Fibroblast of mammary gland (primary cell): Measurements from ENCODE around the gene MRTFB.

Experiments
- DNase-seq: peaks from one replicate; pipeline ENCODE4 v3.0.0-alpha.2; 2010; ENCODE audit warnings: low read depth
- H3K4me3 ChIP-seq: 2 replicates; pipeline ENCODE4 v1.5.1; 2011; ENCODE audit warnings: low read depth, mild to moderate bottlenecking, low read length, moderate library complexity; ENCODE audit not compliant: control insufficient read depth
- TF ChIP-seq, protein P1 (sequence below): conservative IDR thresholded peaks from 2 replicates; pipeline ENCODE4 v1.5.1; 2011; ENCODE audit warnings: low read depth, low read length, inconsistent platforms; ENCODE audit not compliant: control insufficient read depth, insufficient read depth

Gene MRTFB

GRCh38 chr16:14155572-14156190 lies 84.6 kb downstream of the MRTFB start:
- H3K4me3 ChIP-seq, result no peak overlapping the region
- no peak for DNase-seq
- TF ChIP-seq, protein P1, sequence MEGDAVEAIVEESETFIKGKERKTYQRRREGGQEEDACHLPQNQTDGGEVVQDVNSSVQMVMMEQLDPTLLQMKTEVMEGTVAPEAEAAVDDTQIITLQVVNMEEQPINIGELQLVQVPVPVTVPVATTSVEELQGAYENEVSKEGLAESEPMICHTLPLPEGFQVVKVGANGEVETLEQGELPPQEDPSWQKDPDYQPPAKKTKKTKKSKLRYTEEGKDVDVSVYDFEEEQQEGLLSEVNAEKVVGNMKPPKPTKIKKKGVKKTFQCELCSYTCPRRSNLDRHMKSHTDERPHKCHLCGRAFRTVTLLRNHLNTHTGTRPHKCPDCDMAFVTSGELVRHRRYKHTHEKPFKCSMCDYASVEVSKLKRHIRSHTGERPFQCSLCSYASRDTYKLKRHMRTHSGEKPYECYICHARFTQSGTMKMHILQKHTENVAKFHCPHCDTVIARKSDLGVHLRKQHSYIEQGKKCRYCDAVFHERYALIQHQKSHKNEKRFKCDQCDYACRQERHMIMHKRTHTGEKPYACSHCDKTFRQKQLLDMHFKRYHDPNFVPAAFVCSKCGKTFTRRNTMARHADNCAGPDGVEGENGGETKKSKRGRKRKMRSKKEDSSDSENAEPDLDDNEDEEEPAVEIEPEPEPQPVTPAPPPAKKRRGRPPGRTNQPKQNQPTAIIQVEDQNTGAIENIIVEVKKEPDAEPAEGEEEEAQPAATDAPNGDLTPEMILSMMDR, result no peak

GRCh38 chr16:14164916-14165662 lies 94.0 kb downstream of the MRTFB start:
- no peak overlapping the region for H3K4me3 ChIP-seq
- no peak for DNase-seq
- TF ChIP-seq, protein P1, result no peak

DNA sequence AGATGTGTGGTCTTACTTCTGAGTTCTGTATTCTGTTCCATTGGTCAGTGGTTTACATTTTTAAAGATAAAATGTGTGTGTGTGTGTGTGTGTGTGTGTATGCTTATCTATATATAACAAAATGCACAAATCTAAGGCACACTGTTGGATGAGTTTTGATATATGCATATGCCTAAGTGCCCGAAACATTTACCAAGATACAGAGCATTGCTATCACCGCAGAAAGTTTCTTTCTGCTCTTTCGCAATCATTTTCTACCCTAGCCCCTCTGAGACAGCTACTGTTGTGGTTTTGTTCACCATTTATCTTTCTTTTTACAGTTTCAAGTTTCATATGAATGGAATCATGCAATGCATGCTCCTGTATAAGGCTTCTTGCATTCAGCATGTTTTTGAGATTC lies 97.0 kb downstream of the MRTFB start:
- TF ChIP-seq, protein P1, result no peak
- DNase-seq, result no peak
- no peak overlapping the region for H3K4me3 ChIP-seq

GRCh38 chr16:14172200-14172809 lies 101.2 kb downstream of the MRTFB start:
- DNase-seq, result peak; percentile 61
- H3K4me3 ChIP-seq, result no peak overlapping the region
- TF ChIP-seq, protein P1, result no peak

DNA sequence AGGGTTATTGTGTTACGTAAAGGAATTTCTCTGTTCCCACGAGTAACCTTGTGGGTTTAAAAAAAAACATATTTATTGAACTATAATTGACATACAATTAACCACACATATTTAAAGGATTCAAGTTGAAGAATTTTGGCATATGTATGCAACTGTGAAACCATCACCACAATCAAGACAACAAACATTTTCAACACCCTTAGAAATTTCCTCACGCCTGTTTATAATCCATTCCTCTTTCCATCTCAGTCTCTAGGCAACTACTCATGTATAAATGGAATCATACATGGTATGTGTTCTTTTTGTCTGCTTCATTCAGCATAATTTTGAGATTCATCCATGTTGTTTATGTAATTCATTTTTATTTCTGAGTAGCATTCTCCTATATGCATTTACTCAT lies 104.0 kb downstream of the MRTFB start:
- no peak for DNase-seq
- no peak overlapping the region for H3K4me3 ChIP-seq
- TF ChIP-seq, protein P1, result no peak

GRCh38 chr16:14177704-14178103 lies 106.6 kb downstream of the MRTFB start:
- TF ChIP-seq, protein P1, result no peak
- H3K4me3 ChIP-seq, result no peak overlapping the region
- DNase-seq, result no peak
